DND-41 (cell line): Measurements from ENCODE around the gene LRRC32.

Experiments
- ATAC-seq: fragments of 200-7000 bp; cut with Tn5 transposase; 3 replicates; pipeline ENCODE4 v1.9.1; 2021; ENCODE audit warnings: low read depth; ENCODE audit not compliant: insufficient read depth
- DNase-seq: peaks from one replicate; pipeline ENCODE4 v3.0.0-alpha.2; 2020
- H2AFZ ChIP-seq: 2 replicates; pipeline ENCODE4 v1.6.0; 2012; ENCODE audit warnings: low read depth, low read length
- H3K27ac ChIP-seq: 2 replicates; pipeline ENCODE4 v1.5.1; 2012; ENCODE audit warnings: low read length, inconsistent platforms
- H3K27me3 ChIP-seq: fragments of 200-600 bp; sonication (generic); 2 replicates; pipeline ENCODE4 v1.6.0; 2012; ENCODE audit warnings: low read length, mild to moderate bottlenecking, inconsistent platforms; ENCODE audit not compliant: insufficient read depth, poor library complexity
- H3K36me3 ChIP-seq: 2 replicates; pipeline ENCODE4 v1.5.1; 2012; ENCODE audit warnings: low read length, inconsistent platforms; ENCODE audit not compliant: insufficient read depth
- H3K4me1 ChIP-seq: 2 replicates; pipeline ENCODE4 v1.5.1; 2012; ENCODE audit warnings: mild to moderate bottlenecking, low read length; ENCODE audit not compliant: insufficient read depth
- H3K4me2 ChIP-seq: 2 replicates; pipeline ENCODE4 v1.6.0; 2012; ENCODE audit warnings: mild to moderate bottlenecking, moderate library complexity, low read length, inconsistent platforms; ENCODE audit not compliant: insufficient read depth
- H3K4me3 ChIP-seq, 2 experiments: fragments of 200-600 bp in 1 of 2; shearing (Covaris generic) in 1 of 2; 2 replicates each; pipeline ENCODE4 v1.5.1; 2012 to 2016; ENCODE audit warnings: inconsistent platforms in 2 of 2, low read length in 2 of 2, mild to moderate bottlenecking in 2 of 2, low read depth in 1 of 2, moderate library complexity in 1 of 2
- H3K79me2 ChIP-seq: 2 replicates; pipeline ENCODE4 v1.6.0; 2012; ENCODE audit warnings: low read length, inconsistent platforms; ENCODE audit not compliant: insufficient read depth
- H3K9ac ChIP-seq: 2 replicates; pipeline ENCODE4 v1.6.0; 2012; ENCODE audit warnings: low read depth, mild to moderate bottlenecking, inconsistent platforms, low read length, moderate library complexity
- H3K9me3 ChIP-seq: 2 replicates; pipeline ENCODE4 v1.5.1; 2012; ENCODE audit warnings: low read length, moderate library complexity, mild to moderate bottlenecking, inconsistent platforms; ENCODE audit not compliant: insufficient read depth, severe bottlenecking
- H4K20me1 ChIP-seq: 2 replicates; pipeline ENCODE4 v1.6.0; 2012; ENCODE audit warnings: low read length; ENCODE audit not compliant: insufficient read depth
- CTCF ChIP-seq: IDR thresholded peaks from 2 replicates; pipeline ENCODE4 v1.5.1; 2012; ENCODE audit warnings: borderline replicate concordance, low read length, moderate library complexity, mild to moderate bottlenecking; ENCODE audit not compliant: poor library complexity, severe bottlenecking; ENCODE audit errors: extremely low read depth
- EZH2 ChIP-seq: IDR thresholded peaks from 3 replicates; pipeline ENCODE4 v1.6.1; 2012; ENCODE audit warnings: borderline replicate concordance, low read depth, mild to moderate bottlenecking, moderate library complexity, low read length, inconsistent platforms; ENCODE audit not compliant: severe bottlenecking

Gene LRRC32

GRCh38 chr11:76665172-76665571, 5.4 kb downstream of the LRRC32 start:
- H3K4me1 ChIP-seq: no peaks in the 10 kb centered on the region; the same call in 1 of the 2 replicates
- H3K9me3 ChIP-seq: no peaks in the 10 kb centered on the region
- no peak overlapping the region for H3K4me3 ChIP-seq
- DNase-seq: no peak
- no peaks in the 10 kb centered on the region for H3K36me3 ChIP-seq
- H3K9ac ChIP-seq: no peak overlapping the region
- no peak overlapping the region for H2AFZ ChIP-seq
- no peak overlapping the region for H3K4me2 ChIP-seq
- ATAC-seq: peak; percentile 33; the same call in 2 of the 3 replicates
- no peaks in the 10 kb centered on the region; the same call in 1 of the 2 replicates for H4K20me1 ChIP-seq
- no peak overlapping the region for H3K27ac ChIP-seq
- no peaks in the 10 kb centered on the region for H3K79me2 ChIP-seq
- TF ChIP-seq CTCF (no peak), EZH2 (no peak)
- H3K27me3 ChIP-seq: no peaks in the 10 kb centered on the region

- Histone ChIP-seq H3K4me3 (no peak overlapping the region), H3K9me3 (no peaks in the 10 kb centered on the region), H3K79me2 (no peaks in the 10 kb centered on the region), H3K9ac (no peak overlapping the region), H3K4me1 (no peaks in the 10 kb centered on the region; the same call in 1 of the 2 replicates), H3K27me3 (no peaks in the 10 kb centered on the region), H3K36me3 (no peaks in the 10 kb centered on the region), H2AFZ (no peak overlapping the region), H3K4me2 (no peak overlapping the region), H4K20me1 (no peaks in the 10 kb centered on the region; the same call in 1 of the 2 replicates), H3K27ac (no peak overlapping the region)
- ATAC-seq (peak; percentile 82), DNase-seq (peak; percentile 49)
- no peak for TF ChIP-seq EZH2
- TF ChIP-seq CTCF: no peak
Measured at GRCh38 chr11:76664578-76665061, 5.9 kb downstream of the LRRC32 start.

- Histone ChIP-seq H3K27ac (no peak overlapping the region), H3K4me1 (no peaks in the 10 kb centered on the region; the same call in 1 of the 2 replicates), H3K4me2 (no peak overlapping the region), H3K36me3 (no peaks in the 10 kb centered on the region), H3K9me3 (no peaks in the 10 kb centered on the region), H3K9ac (no peak overlapping the region), H3K4me3 (no peak overlapping the region), H2AFZ (no peak overlapping the region), H4K20me1 (no peaks in the 10 kb centered on the region; the same call in 1 of the 2 replicates), H3K79me2 (no peaks in the 10 kb centered on the region), H3K27me3 (no peaks in the 10 kb centered on the region)
- ATAC-seq (no peak), DNase-seq (no peak)
- no peak for TF ChIP-seq CTCF
- no peak for TF ChIP-seq EZH2
Measured at GRCh38 chr11:76663912-76664440, 6.6 kb downstream of the LRRC32 start.

- Histone ChIP-seq H3K27me3 (no peaks in the 10 kb centered on the region), H3K36me3 (no peaks in the 10 kb centered on the region), H3K4me1 (no peaks in the 10 kb centered on the region; the same call in 1 of the 2 replicates), H3K4me2 (no peak overlapping the region), H3K9me3 (no peaks in the 10 kb centered on the region), H2AFZ (no peak overlapping the region), H3K9ac (no peak overlapping the region), H4K20me1 (no peaks in the 10 kb centered on the region; the same call in 1 of the 2 replicates), H3K4me3 (no peak overlapping the region), H3K27ac (no peak overlapping the region), H3K79me2 (no peaks in the 10 kb centered on the region)
- ATAC-seq (no peak), DNase-seq (no peak)
- TF ChIP-seq CTCF: no peak
- TF ChIP-seq EZH2: no peak
Measured at GRCh38 chr11:76663486-76663810, 7.1 kb downstream of the LRRC32 start.
